BJ (cell line): ENCODE measurements around the gene CACFD1. TPM values are rescaled to one million over a fixed set of nuclear protein-coding genes. Genes with fewer than 3 reads are reported as not detected.

ENCODE experiments used
- CTCF ChIA-PET: fragments of 350-600 bp; formaldehyde crosslinking; extraction: SDS; loops from one replicate; lab custom pipeline; 2021; ENCODE audit warnings: antibody characterized with exemption, inconsistent platforms; lab: Yijun Ruan, JAX
- POLR2A ChIA-PET: fragments of 300-600 bp; sonication (Branson Sonifier 250); formaldehyde crosslinking; extraction: SDS; loops from one replicate; lab custom pipeline; 2021; ENCODE audit warnings: antibody characterized with exemption; lab: Charles Lee
- DNase-seq: peaks from one replicate; pipeline ENCODE4 v3.0.0-alpha.2; 2011; ENCODE audit warnings: low read depth
- H3K27me3 ChIP-seq: 2 replicates; pipeline ENCODE4 v1.6.0; 2011; ENCODE audit warnings: low read length; ENCODE audit not compliant: control insufficient read depth, insufficient read depth
- H3K36me3 ChIP-seq: 2 replicates; pipeline ENCODE4 v1.5.1; 2011; ENCODE audit warnings: low read length; ENCODE audit not compliant: control insufficient read depth, insufficient read depth
- H3K4me3 ChIP-seq: 2 replicates; pipeline ENCODE4 v1.5.1; 2011; ENCODE audit warnings: low read depth, mild to moderate bottlenecking, control low read depth, low read length
- CTCF ChIP-seq: IDR thresholded peaks from 2 replicates; pipeline ENCODE4 v1.5.1; 2011; ENCODE audit warnings: low read depth, mild to moderate bottlenecking, control low read depth, inconsistent platforms, low read length, moderate library complexity; ENCODE audit not compliant: insufficient read depth
- polyA plus RNA-seq: library from polyadenylated mRNA; depleted of rRNA; stranded (reverse); fragments of >200 nt; gene quantifications from 2 replicates; pipeline ENCODE4 v1.2.3, GENCODE V29; 2011

Gene CACFD1
- polyA plus RNA-seq, 1 experiment: 19.1 TPM

GRCh38 chr9:133487331-133487725 lies 27.6 kb downstream of the CACFD1 start:
- Histone ChIP-seq H3K4me3 (no peak overlapping the region), H3K36me3 (no peaks in the 10 kb centered on the region), H3K27me3 (peaks cover 4% of the 10 kb centered on the region; the same call in 1 of the 2 replicates)
- no peak for TF ChIP-seq CTCF
- ChIA-PET POLR2A (no interaction called here), CTCF (interaction anchor here (0.6 to 4.3 kb wide), 12 partner anchors 8 to 557 kb away, joined by 3 to 38 read pairs (median 6); no protein-coding TSS in a partner anchor)
- no peak for DNase-seq

GRCh38 chr9:133488686-133489252 lies 29.0 kb downstream of the CACFD1 start:
- no peak for DNase-seq
- no peak for TF ChIP-seq CTCF

GRCh38 chr9:133489253-133490190 lies 29.7 kb downstream of the CACFD1 start:
- ChIA-PET CTCF (interaction anchor here (1.2 to 4.3 kb wide), 2 partner anchors 10 to 303 kb away, joined by 3 to 38 read pairs; no protein-coding TSS in a partner anchor), POLR2A (no interaction called here)
- H3K27me3 ChIP-seq: peaks cover 3% of the 10 kb centered on the region; the same call in 1 of the 2 replicates
- no peak for TF ChIP-seq CTCF
- no peaks in the 10 kb centered on the region for H3K36me3 ChIP-seq
- no peak overlapping the region for H3K4me3 ChIP-seq
- no peak for DNase-seq

More at GRCh38 chr9:133488686-133489252, 29.0 kb downstream of the CACFD1 start:
- H3K27me3 ChIP-seq: peaks cover 3% of the 10 kb centered on the region; the same call in 1 of the 2 replicates
- H3K4me3 ChIP-seq: no peak overlapping the region
- POLR2A ChIA-PET: no interaction called here
- H3K36me3 ChIP-seq: no peaks in the 10 kb centered on the region
- CTCF ChIA-PET: interaction anchor here (1.4 to 4.3 kb wide), 3 partner anchors 302 to 466 kb away, joined by 3 to 38 read pairs (median 11); no protein-coding TSS in a partner anchor

- no peak for DNase-seq
- no peak for TF ChIP-seq CTCF
- ChIA-PET POLR2A (no interaction called here), CTCF (interaction anchor here (0.6 to 4.3 kb wide), 5 partner anchors 9 to 304 kb away, joined by 3 to 38 read pairs (median 3); partner anchors contain the start of gene SLC2A6)
- Histone ChIP-seq H3K27me3 (peaks cover 3% of the 10 kb centered on the region; the same call in 1 of the 2 replicates), H3K36me3 (no peaks in the 10 kb centered on the region), H3K4me3 (no peak overlapping the region)
These were observed 30.5 kb downstream of the CACFD1 start for GRCh38 chr9:133490201-133490681.
